HepG2 (cell line): ENCODE measurements around the gene RPL5. TPM values are rescaled to one million over a fixed set of nuclear protein-coding genes. Genes with fewer than 3 reads are reported as not detected.
A peak's percentile ranks its signal among the peaks of the same experiment; 100 is the strongest.

Experiments used
- AGO1 ChIP-seq: fragments of 200-400 bp; formaldehyde crosslinking; IDR thresholded peaks from 2 replicates; pipeline ENCODE4 v1.6.1; 2017; ENCODE audit warnings: mild to moderate bottlenecking, low read depth, low read length, moderate library complexity; ENCODE audit not compliant: poor library complexity, severe bottlenecking
- CBX5 ChIP-seq: sonication (generic); formaldehyde crosslinking; IDR thresholded peaks from 2 replicates; pipeline ENCODE4 v1.4.0; 2020; ENCODE audit warnings: missing genetic modification reagents, borderline replicate concordance
- HNF1A ChIP-seq, 2 experiments: sonication (generic) in 1 of 2; formaldehyde crosslinking in 1 of 2; IDR thresholded peaks; 2 replicates each; pipeline versions ENCODE4 v1.4.0 to v1.6.1; 2016 to 2020; ENCODE audit warnings: borderline replicate concordance in 1 of 2, low read depth in 1 of 2, mild to moderate bottlenecking in 1 of 2, missing genetic modification reagents in 1 of 2
- IRF2 ChIP-seq: IDR thresholded peaks from 2 replicates; pipeline ENCODE4 v1.6.1; 2018; ENCODE audit warnings: missing genetic modification reagents, missing compliant biosample characterization
- KAT2B ChIP-seq: fragments of 150-350 bp; IDR thresholded peaks from 2 replicates; pipeline ENCODE4 v1.6.1; 2014; ENCODE audit warnings: low read depth, low read length, borderline replicate concordance
- NAIF1 ChIP-seq: sonication (generic); formaldehyde crosslinking; IDR thresholded peaks from 2 replicates; pipeline ENCODE4 v1.5.0; 2020; ENCODE audit warnings: mild to moderate bottlenecking, missing genetic modification reagents, borderline replicate concordance
- NR2F6 ChIP-seq, 2 experiments: IDR thresholded peaks; 2 replicates each; pipeline ENCODE4 v1.6.1; 2016; ENCODE audit warnings: antibody characterized with exemption in 1 of 2, mild to moderate bottlenecking in 1 of 2
- PRDM4 ChIP-seq: sonication (generic); formaldehyde crosslinking; IDR thresholded peaks from 2 replicates; pipeline ENCODE4 v1.9.0; 2021; ENCODE audit warnings: missing genetic modification reagents, borderline replicate concordance
- RXRA ChIP-seq: sonication (generic); formaldehyde crosslinking; IDR thresholded peaks from 2 replicates; pipeline ENCODE4 v1.5.1; 2020; ENCODE audit warnings: missing genetic modification reagents
- SMAD3 ChIP-seq: sonication (generic); formaldehyde crosslinking; IDR thresholded peaks from 2 replicates; pipeline ENCODE4 v1.4.0; 2020; ENCODE audit warnings: missing genetic modification reagents
- STAG1 ChIP-seq: sonication (generic); formaldehyde crosslinking; IDR thresholded peaks from 2 replicates; pipeline ENCODE4 v1.4.0; 2020; ENCODE audit warnings: missing genetic modification reagents
- TFE3 ChIP-seq: IDR thresholded peaks from 2 replicates; pipeline ENCODE4 v1.6.1; 2016
- ZFP1 ChIP-seq: IDR thresholded peaks from 2 replicates; pipeline ENCODE4 v1.6.1; 2016
- ZHX1 ChIP-seq: sonication (generic); formaldehyde crosslinking; IDR thresholded peaks from 2 replicates; pipeline ENCODE4 v1.8.1; 2022; ENCODE audit warnings: low read depth, mild to moderate bottlenecking, missing genetic modification reagents
- ZNF570 ChIP-seq: sonication (generic); formaldehyde crosslinking; IDR thresholded peaks from 2 replicates; pipeline ENCODE4 v1.4.0; 2020; ENCODE audit warnings: mild to moderate bottlenecking, missing genetic modification reagents, borderline replicate concordance
- ZNF879 ChIP-seq: sonication (generic); formaldehyde crosslinking; IDR thresholded peaks from 2 replicates; pipeline ENCODE4 v1.8.1; 2023; ENCODE audit warnings: missing genetic modification reagents
- ZSCAN9 ChIP-seq: IDR thresholded peaks from 2 replicates; pipeline ENCODE4 v1.6.1; 2016; ENCODE audit warnings: borderline replicate concordance
- polyA plus RNA-seq, 8 experiments: library from polyadenylated mRNA; depleted of rRNA in 3 of 8; stranded (reverse) in 7 of 8; unstranded in 1 of 8; fragments of >200 nt; fragmentation: Illumina TruSeq in 4 of 8; extraction: Trizol in 4 of 8; gene quantifications; 2 replicates each; pipeline versions ENCODE4 v1.2.1 to v1.2.3, GENCODE V29; 2011 to 2016; ENCODE audit warnings: low read depth in 4 of 8, missing spikeins in 1 of 8, mixed read lengths in 1 of 8; ENCODE audit not compliant: insufficient read depth in 1 of 8
- total RNA-seq, 5 experiments: library from RNA; depleted of rRNA; stranded (reverse); fragments of >200 nt; fragmentation: Illumina TruSeq; extraction: Trizol; gene quantifications; 2 replicates each; pipeline ENCODE4 v1.2.3, GENCODE V29; 2016; ENCODE audit warnings: low read depth in 1 of 5

RPL5 gene
- total and polyA plus RNA-seq, 2 of the 13 experiments (the other 11 are each of a cell fraction or from before 2014, with no cell fraction given): 2,304 to 2,520 TPM

- TF ChIP-seq ZHX1 (CRISPR knock-in tag): no peak
- TF ChIP-seq NAIF1 (CRISPR knock-in tag): no peak
- TF ChIP-seq ZNF570 (CRISPR knock-in tag): no peak
- no peak for TF ChIP-seq KAT2B
- no peak for TF ChIP-seq TFE3 (CRISPR knock-in tag)
- TF ChIP-seq STAG1: peak; percentile 96
- TF ChIP-seq IRF2 (CRISPR knock-in tag): peak; percentile 62; the same call in 1 of the 2 replicates
- no peak for TF ChIP-seq AGO1
- 0 out of 2 replicates have a peak, but pooled peaks have one; percentile 40 for TF ChIP-seq ZSCAN9
- TF ChIP-seq RXRA (CRISPR knock-in tag): no peak
- TF ChIP-seq NR2F6 (IDR thresholded peaks at IDR 0.05): no peak
- peak; percentile 30; the same call in 1 of the 2 replicates for TF ChIP-seq NR2F6 (CRISPR knock-in tag; IDR thresholded peaks at IDR 0.05)
- TF ChIP-seq PRDM4 (CRISPR knock-in tag): no peak
- TF ChIP-seq HNF1A (IDR thresholded peaks at IDR 0.05; ENCODE audit: low read depth): no peak
- no peak for TF ChIP-seq HNF1A (CRISPR knock-in tag; IDR thresholded peaks at IDR 0.05; ENCODE audit: borderline replicate concordance)
- no peak for TF ChIP-seq ZNF879
- TF ChIP-seq ZFP1 (CRISPR knock-in tag): 0 out of 2 replicates have a peak, but pooled peaks have one; percentile 34
- no peak for TF ChIP-seq SMAD3 (CRISPR knock-in tag)
- TF ChIP-seq CBX5 (CRISPR knock-in tag): no peak
Measured at GRCh38 chr1:92858564-92859399, 26.9 kb downstream of the RPL5 start (continued).
